Activated naive CD4-positive, alpha-beta T cell (primary cell): ENCODE results near the gene DOCK9.

ENCODE experiments used
- DNase-seq, 4 experiments: peaks; one replicate each; lab custom pipeline; 2025; lab: John Stamatoyannopoulos, UW

Gene DOCK9

GRCh38 chr13:98945863-98946605, 31.8 kb downstream of the DOCK9 start:
- no peak for DNase-seq

- DNase-seq = no peak
Measured at GRCh38 chr13:98944336-98944735, 33.5 kb downstream of the DOCK9 start.

GRCh38 chr13:98942997-98943396, 34.9 kb downstream of the DOCK9 start:
- no peak for DNase-seq

- DNase-seq = no peak
Measured at GRCh38 chr13:98942485-98942884, 35.4 kb downstream of the DOCK9 start.

- DNase-seq = no peak
Measured at GRCh38 chr13:98941536-98941935, 36.3 kb downstream of the DOCK9 start.

GRCh38 chr13:98941126-98941525, 36.7 kb downstream of the DOCK9 start:
- no peak for DNase-seq

GRCh38 chr13:98940325-98941001, 37.4 kb downstream of the DOCK9 start:
- DNase-seq = no peak

- no peak for DNase-seq
Measured at GRCh38 chr13:98939660-98940191, 38.1 kb downstream of the DOCK9 start.

- DNase-seq = no peak
Measured at GRCh38 chr13:98938801-98939200, 39.1 kb downstream of the DOCK9 start.

- no peak for DNase-seq
Measured at GRCh38 chr13:98937911-98938381, 39.9 kb downstream of the DOCK9 start.

- no peak for DNase-seq
Measured at GRCh38 chr13:98934243-98934642, 43.6 kb downstream of the DOCK9 start.

GRCh38 chr13:98930151-98930591, 47.7 kb downstream of the DOCK9 start:
- no peak for DNase-seq

GRCh38 chr13:98927951-98928927, 49.6 kb downstream of the DOCK9 start:
- DNase-seq = no peak

- no peak for DNase-seq
Measured at GRCh38 chr13:98925949-98926348, 51.9 kb downstream of the DOCK9 start.

GRCh38 chr13:98923641-98924397, 54.0 kb downstream of the DOCK9 start:
- no peak for DNase-seq

GRCh38 chr13:98922306-98922705, 55.6 kb downstream of the DOCK9 start:
- no peak for DNase-seq

GRCh38 chr13:98921786-98922185, 56.1 kb downstream of the DOCK9 start:
- DNase-seq = no peak

GRCh38 chr13:98921015-98921580, 56.8 kb downstream of the DOCK9 start:
- no peak for DNase-seq

- DNase-seq = no peak
Measured at GRCh38 chr13:98919566-98919965, 58.3 kb downstream of the DOCK9 start.

- DNase-seq = no peak
Measured at GRCh38 chr13:98918771-98919170, 59.1 kb downstream of the DOCK9 start.

GRCh38 chr13:98917116-98917515, 60.7 kb downstream of the DOCK9 start:
- no peak for DNase-seq
